Measurements from ENCODE around the gene FBXO31.

- TF ChIP-seq CTCF (IDR thresholded peaks at IDR 0.05; ENCODE audit: insufficient read depth, low read length) (no peak), POLR2AphosphoS5 (IDR thresholded peaks at IDR 0.05; ENCODE audit: low read depth) (no peak), GABPA (IDR thresholded peaks at IDR 0.05; ENCODE audit: low read depth) (no peak)
- TF ChIP-seq, protein P1, sequence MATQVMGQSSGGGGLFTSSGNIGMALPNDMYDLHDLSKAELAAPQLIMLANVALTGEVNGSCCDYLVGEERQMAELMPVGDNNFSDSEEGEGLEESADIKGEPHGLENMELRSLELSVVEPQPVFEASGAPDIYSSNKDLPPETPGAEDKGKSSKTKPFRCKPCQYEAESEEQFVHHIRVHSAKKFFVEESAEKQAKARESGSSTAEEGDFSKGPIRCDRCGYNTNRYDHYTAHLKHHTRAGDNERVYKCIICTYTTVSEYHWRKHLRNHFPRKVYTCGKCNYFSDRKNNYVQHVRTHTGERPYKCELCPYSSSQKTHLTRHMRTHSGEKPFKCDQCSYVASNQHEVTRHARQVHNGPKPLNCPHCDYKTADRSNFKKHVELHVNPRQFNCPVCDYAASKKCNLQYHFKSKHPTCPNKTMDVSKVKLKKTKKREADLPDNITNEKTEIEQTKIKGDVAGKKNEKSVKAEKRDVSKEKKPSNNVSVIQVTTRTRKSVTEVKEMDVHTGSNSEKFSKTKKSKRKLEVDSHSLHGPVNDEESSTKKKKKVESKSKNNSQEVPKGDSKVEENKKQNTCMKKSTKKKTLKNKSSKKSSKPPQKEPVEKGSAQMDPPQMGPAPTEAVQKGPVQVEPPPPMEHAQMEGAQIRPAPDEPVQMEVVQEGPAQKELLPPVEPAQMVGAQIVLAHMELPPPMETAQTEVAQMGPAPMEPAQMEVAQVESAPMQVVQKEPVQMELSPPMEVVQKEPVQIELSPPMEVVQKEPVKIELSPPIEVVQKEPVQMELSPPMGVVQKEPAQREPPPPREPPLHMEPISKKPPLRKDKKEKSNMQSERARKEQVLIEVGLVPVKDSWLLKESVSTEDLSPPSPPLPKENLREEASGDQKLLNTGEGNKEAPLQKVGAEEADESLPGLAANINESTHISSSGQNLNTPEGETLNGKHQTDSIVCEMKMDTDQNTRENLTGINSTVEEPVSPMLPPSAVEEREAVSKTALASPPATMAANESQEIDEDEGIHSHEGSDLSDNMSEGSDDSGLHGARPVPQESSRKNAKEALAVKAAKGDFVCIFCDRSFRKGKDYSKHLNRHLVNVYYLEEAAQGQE (IDR thresholded peaks at IDR 0.05; ENCODE audit: insufficient replicate concordance, low read depth): no peak
Observed at GRCh38 chr16:87380881-87381280, 2.7 kb downstream of the FBXO31 start.
